ENCODE data around the gene ALDH5A1.

Gene ALDH5A1

GRCh38 chr6:24564081-24564480 is 69.3 kb downstream of the ALDH5A1 start:
- TF ChIP-seq CTCF (IDR thresholded peaks at IDR 0.05) = no peak
- DNase-seq (ENCODE audit: low spot score) = no peak
- no peak overlapping the region for H3K27ac ChIP-seq
- no peak overlapping the region for H3K4me3 ChIP-seq

GRCh38 chr6:24565196-24565595 is 70.4 kb downstream of the ALDH5A1 start:
- TF ChIP-seq CTCF (IDR thresholded peaks at IDR 0.05) = no peak
- DNase-seq (ENCODE audit: low spot score) = no peak
- Histone ChIP-seq H3K27ac (no peak overlapping the region), H3K4me3 (no peak overlapping the region)

GRCh38 chr6:24566020-24566767 is 71.4 kb downstream of the ALDH5A1 start:
- no peak overlapping the region for H3K4me3 ChIP-seq
- no peak for TF ChIP-seq CTCF (IDR thresholded peaks at IDR 0.05)
- H3K27ac ChIP-seq = no peak overlapping the region
- DNase-seq (ENCODE audit: low spot score) = no peak

DNA sequence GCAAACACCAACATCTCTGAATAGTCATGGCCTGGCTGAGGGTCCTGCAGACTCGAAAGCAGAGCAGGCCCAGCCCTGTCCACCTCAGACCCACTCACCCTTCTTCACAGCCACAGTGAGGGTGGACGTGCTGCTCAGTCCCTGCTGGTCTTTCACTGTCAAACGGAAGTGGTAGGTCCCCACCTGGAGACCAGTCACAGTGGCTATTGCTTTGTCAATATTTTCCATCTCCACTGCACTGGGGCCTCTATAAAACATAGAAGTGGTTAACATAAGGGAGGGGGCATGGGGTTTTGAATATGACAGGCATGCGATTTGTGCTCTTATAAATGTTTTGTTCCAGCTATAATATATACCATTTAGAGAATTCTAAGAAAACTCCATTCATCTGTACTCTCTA is 73.9 kb downstream of the ALDH5A1 start:
- TF ChIP-seq CTCF (IDR thresholded peaks at IDR 0.05) = no peak

GRCh38 chr6:24569811-24570210 is 75.0 kb downstream of the ALDH5A1 start:
- H3K27ac ChIP-seq = no peak overlapping the region
- TF ChIP-seq CTCF (IDR thresholded peaks at IDR 0.05) = no peak
- no peak overlapping the region for H3K4me3 ChIP-seq
- no peak for DNase-seq (ENCODE audit: low spot score)

More for the DNA sequence above, 73.9 kb downstream of the ALDH5A1 start:
- no peak for DNase-seq (ENCODE audit: low spot score)
- no peak overlapping the region for H3K27ac ChIP-seq
- no peak overlapping the region for H3K4me3 ChIP-seq

- DNase-seq (ENCODE audit: low spot score) = no peak
- no peak for TF ChIP-seq CTCF (IDR thresholded peaks at IDR 0.05)
- no peak overlapping the region for H3K4me3 ChIP-seq
- H3K27ac ChIP-seq = no peak overlapping the region
Observed at GRCh38 chr6:24571361-24571760, 76.6 kb downstream of the ALDH5A1 start.

DNA sequence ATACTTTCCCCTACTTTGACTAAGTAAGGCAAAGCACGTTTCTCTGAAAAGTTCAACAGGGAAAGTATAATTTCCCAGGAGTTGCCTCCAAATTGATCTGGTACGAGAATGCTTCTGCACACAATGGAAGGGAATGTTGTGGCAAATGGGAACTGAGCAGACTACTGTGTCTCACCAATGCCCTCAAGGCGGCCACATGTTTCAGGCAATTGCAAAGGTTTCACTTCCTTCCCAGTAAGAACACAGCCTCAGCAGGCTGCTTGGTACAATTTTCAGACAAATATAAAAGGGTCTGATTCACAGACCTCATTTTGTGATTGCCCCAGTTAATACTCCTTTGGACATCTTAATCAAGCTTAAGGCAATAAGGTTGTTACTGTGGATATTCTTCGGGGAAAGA is 80.0 kb downstream of the ALDH5A1 start:
- H3K27ac ChIP-seq = no peak overlapping the region
- no peak for DNase-seq (ENCODE audit: low spot score)
- TF ChIP-seq CTCF (IDR thresholded peaks at IDR 0.05) = no peak
- H3K4me3 ChIP-seq = no peak overlapping the region
